ENCODE data around the gene MYO5C. TPM values are rescaled to one million over a fixed set of nuclear protein-coding genes. Genes with fewer than 3 reads are reported as not detected.

The MYO5C gene
- total and polyA plus RNA-seq, 10 donors, result 0.53 to 23.4 (median 14.7) TPM

GRCh38 chr15:52307847-52308246 lies 12.2 kb upstream of the MYO5C start:
- no peaks in the 10 kb centered on the region for H3K27me3 ChIP-seq (replicated peaks in 1 of 7)
- no peak for TF ChIP-seq POLR2AphosphoS5 (IDR thresholded peaks at IDR 0.05)
- TF ChIP-seq CTCF (IDR thresholded peaks at IDR 0.05 in 8 of 11, conservative IDR thresholded peaks at IDR 0.05 in 3 of 11), result no peak
- TF ChIP-seq POLR2A (IDR thresholded peaks at IDR 0.05), result no peak
- H3K36me3 ChIP-seq, result peaks cover 0 to 41% (median 9%) of the 10 kb centered on the region in 6 donors
- peaks cover 0 to 28% (median 16%) of the 10 kb centered on the region in 6 donors for H3K4me1 ChIP-seq
- intact Hi-C loops (cut with DNase I; ENCODE audit: low total_unique reads), result no loop called here
- no peak overlapping the region for H3K4me3 ChIP-seq
- DNase-seq, result no peak
- H3K27ac ChIP-seq, result peak overlapping the region in 1 of 8 donors; percentile 54
- no peaks in the 10 kb centered on the region for H3K9me3 ChIP-seq
- 82 to 90% (median 87%) methylated on average over 4 of the region's 4 CpGs for WGBS, 5 donors

- H3K36me3 ChIP-seq, result peaks cover 0 to 26% (median 4%) of the 10 kb centered on the region in 6 donors
- H3K27me3 ChIP-seq (replicated peaks in 1 of 7), result no peaks in the 10 kb centered on the region
- 43 to 97% (median 93%) methylated on average over 1 of the region's 1 CpG for WGBS, 5 donors
- DNase-seq, result no peak
- H3K27ac ChIP-seq, result no peak overlapping the region
- peaks cover 0 to 28% (median 16%) of the 10 kb centered on the region in 6 donors for H3K4me1 ChIP-seq
- intact Hi-C loops (cut with DNase I; ENCODE audit: low total_unique reads), result no loop called here
- TF ChIP-seq POLR2AphosphoS5 (IDR thresholded peaks at IDR 0.05) (no peak), POLR2A (IDR thresholded peaks at IDR 0.05) (no peak), CTCF (IDR thresholded peaks at IDR 0.05 in 8 of 11, conservative IDR thresholded peaks at IDR 0.05 in 3 of 11) (no peak)
- no peak overlapping the region for H3K4me3 ChIP-seq
- H3K9me3 ChIP-seq, result no peaks in the 10 kb centered on the region
These were observed 10.7 kb upstream of the MYO5C start for GRCh38 chr15:52306270-52306669.

DNA sequence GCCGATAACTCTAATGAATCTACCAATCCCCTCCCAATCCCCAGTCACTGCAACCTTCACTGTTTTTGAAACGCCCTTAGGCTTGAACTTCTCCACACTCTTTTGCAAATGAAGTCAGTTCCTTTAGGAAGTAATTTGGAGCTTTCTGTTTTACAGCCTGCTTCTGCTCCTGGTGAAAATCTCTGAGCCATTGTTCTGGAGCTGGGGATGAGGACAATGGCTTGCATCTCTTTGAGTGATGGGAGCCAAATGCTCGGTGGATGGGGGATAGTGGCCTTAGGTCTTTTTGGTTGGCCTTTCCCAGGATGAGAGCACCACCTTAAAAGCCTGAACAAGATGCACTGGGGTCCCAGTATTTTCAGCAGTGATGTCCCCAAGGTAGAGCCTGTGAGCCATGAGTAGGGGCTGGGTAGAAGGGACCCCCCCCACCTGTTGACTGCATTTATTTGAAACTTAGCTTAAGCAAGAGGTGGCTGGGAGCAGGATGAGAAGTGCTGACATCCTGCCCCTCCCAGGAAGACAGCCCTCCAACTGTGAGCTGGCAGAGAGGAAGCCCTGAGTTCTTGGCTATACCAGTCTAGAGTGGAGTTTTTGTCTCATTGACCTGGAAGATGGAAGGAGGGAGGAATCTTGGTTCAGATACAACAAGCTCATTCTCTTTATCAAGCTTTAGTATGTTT lies 7.6 kb upstream of the MYO5C start:
- TF ChIP-seq CTCF (IDR thresholded peaks at IDR 0.05 in 8 of 11, conservative IDR thresholded peaks at IDR 0.05 in 3 of 11) (no peak), POLR2A (IDR thresholded peaks at IDR 0.05) (no peak), POLR2AphosphoS5 (IDR thresholded peaks at IDR 0.05) (no peak)
- 46 to 72% (median 68%) methylated on average over 3 of the region's 3 CpGs for WGBS, 5 donors
- intact Hi-C loops (cut with DNase I; ENCODE audit: low total_unique reads), result no loop called here

DNA sequence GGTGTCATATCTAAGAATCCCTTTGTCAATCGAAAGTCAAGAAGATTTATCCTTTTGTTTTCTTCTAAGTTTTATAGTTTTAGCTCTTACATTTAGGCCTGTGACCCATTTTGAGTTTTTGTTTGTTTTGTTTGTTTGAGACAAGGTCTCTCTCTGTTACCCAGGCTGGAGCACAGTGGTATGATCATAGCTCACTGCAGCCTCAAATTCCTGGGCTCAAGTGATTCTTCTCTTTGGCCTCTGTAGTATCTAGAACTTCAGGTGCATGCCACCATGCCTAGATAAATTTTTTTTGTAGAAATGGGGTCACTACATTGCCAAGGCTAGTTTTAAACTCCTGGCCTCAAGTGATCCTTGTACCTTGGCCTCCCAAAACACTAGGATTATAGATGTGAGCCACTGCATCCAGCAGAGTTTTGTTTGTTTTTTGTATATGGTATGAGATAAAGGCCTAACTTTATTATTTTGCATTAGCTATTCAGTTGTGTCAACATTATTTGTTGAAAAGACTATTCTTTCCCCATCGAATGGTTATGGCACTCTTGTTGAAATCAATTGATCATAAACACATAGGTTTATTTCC lies 5.8 kb upstream of the MYO5C start:
- no peak overlapping the region for H3K4me3 ChIP-seq
- peaks cover 0 to 5% (median 0%) of the 10 kb centered on the region in 7 donors for H3K27me3 ChIP-seq (replicated peaks in 1 of 7)
- no peak overlapping the region for H3K27ac ChIP-seq
- no peaks in the 10 kb centered on the region for H3K9me3 ChIP-seq
- H3K4me1 ChIP-seq, result peaks cover 0 to 9% (median 3%) of the 10 kb centered on the region in 6 donors
- intact Hi-C loops (cut with DNase I; ENCODE audit: low total_unique reads), result no loop called here
- DNase-seq, result no peak
- no peaks in the 10 kb centered on the region for H3K36me3 ChIP-seq
- TF ChIP-seq POLR2A (IDR thresholded peaks at IDR 0.05) (no peak), POLR2AphosphoS5 (IDR thresholded peaks at IDR 0.05) (no peak), CTCF (IDR thresholded peaks at IDR 0.05 in 8 of 11, conservative IDR thresholded peaks at IDR 0.05 in 3 of 11) (no peak)
- 92 to 99% (median 94%) methylated on average over 2 of the region's 2 CpGs for WGBS, 5 donors

More for the DNA sequence above, 7.6 kb upstream of the MYO5C start:
- Histone ChIP-seq H3K4me3 (no peak overlapping the region), H3K27ac (no peak overlapping the region), H3K36me3 (no peaks in the 10 kb centered on the region), H3K27me3 (replicated peaks in 1 of 7) (no peaks in the 10 kb centered on the region), H3K9me3 (no peaks in the 10 kb centered on the region), H3K4me1 (peaks cover 0 to 16% (median 7%) of the 10 kb centered on the region in 6 donors)
- no peak for DNase-seq
